Neural progenitor cell (in vitro differentiated cells): ENCODE data around the gene MACC1. TPM values are rescaled to one million over a fixed set of nuclear protein-coding genes. Genes with fewer than 3 reads are reported as not detected.
"Not testable (repeated sequence)": the region's sequence is repeated elsewhere in the genome, so short reads cannot be mapped to it uniquely, and the experiment has no call there.

ENCODE experiments used
- DNase-seq: peaks from one replicate; pipeline ENCODE4 v3.0.0-alpha.2; 2016; ENCODE audit warnings: low spot score
- H2AFZ ChIP-seq: fragments of 200-600 bp; sonication (generic); replicated peaks from 2 replicates; pipeline ENCODE4 v1.6.1; 2016; ENCODE audit warnings: antibody characterized with exemption
- H3F3A ChIP-seq: fragments of 200-600 bp; sonication (generic); 2 replicates; pipeline ENCODE4 v1.6.1; 2016; ENCODE audit warnings: antibody characterized with exemption, low read depth
- H3K27ac ChIP-seq: fragments of 200-600 bp; sonication (generic); 2 replicates; pipeline ENCODE4 v1.5.1; 2016; ENCODE audit warnings: mild to moderate bottlenecking
- H3K27me3 ChIP-seq: fragments of 200-600 bp; sonication (generic); 2 replicates; pipeline ENCODE4 v1.6.1; 2016; ENCODE audit warnings: mild to moderate bottlenecking, moderate library complexity
- H3K36me3 ChIP-seq: fragments of 200-600 bp; sonication (generic); 2 replicates; pipeline ENCODE4 v1.5.1; 2016
- H3K4me1 ChIP-seq: fragments of 200-600 bp; sonication (generic); 2 replicates; pipeline ENCODE4 v1.6.1; 2016; ENCODE audit warnings: mixed run types
- H3K4me2 ChIP-seq: fragments of 200-600 bp; sonication (generic); 2 replicates; pipeline ENCODE4 v1.6.1; 2016
- H3K4me3 ChIP-seq: fragments of 200-600 bp; sonication (generic); 2 replicates; pipeline ENCODE4 v1.5.1; 2016
- H3K79me2 ChIP-seq: fragments of 200-600 bp; sonication (generic); 2 replicates; pipeline ENCODE4 v1.6.1; 2016; ENCODE audit warnings: low read depth
- H3K9ac ChIP-seq: fragments of 200-600 bp; sonication (generic); 2 replicates; pipeline ENCODE4 v1.6.1; 2016
- H3K9me3 ChIP-seq: fragments of 200-600 bp; sonication (generic); 2 replicates; pipeline ENCODE4 v1.5.1; 2016; ENCODE audit warnings: low read depth
- H4K20me1 ChIP-seq: fragments of 200-600 bp; sonication (generic); 2 replicates; pipeline ENCODE4 v1.6.1; 2016; ENCODE audit warnings: low read depth
- H3K27ac Mint-ChIP-seq: 3 replicates; pipeline ENCODE4 v1.8.0; 2021; ENCODE audit warnings: mixed read lengths
- H3K27me3 Mint-ChIP-seq: 2 replicates; pipeline ENCODE4 v1.8.0; 2022; ENCODE audit warnings: low read depth, mild to moderate bottlenecking, inconsistent platforms, moderate library complexity, mixed read lengths; ENCODE audit not compliant: insufficient read depth
- H3K36me3 Mint-ChIP-seq: 3 replicates; pipeline ENCODE4 v1.8.0; 2021; ENCODE audit warnings: mixed read lengths
- H3K4me1 Mint-ChIP-seq: 3 replicates; pipeline ENCODE4 v1.8.0; 2021; ENCODE audit warnings: mixed read lengths
- H3K4me3 Mint-ChIP-seq: 3 replicates; pipeline ENCODE4 v1.8.0; 2021; ENCODE audit warnings: mild to moderate bottlenecking, moderate library complexity, mixed read lengths
- H3K9me3 Mint-ChIP-seq: 3 replicates; pipeline ENCODE4 v1.8.0; 2020; ENCODE audit warnings: mixed read lengths
- CTCF ChIP-seq: fragments of 200-600 bp; sonication (generic); IDR thresholded peaks from 2 replicates; pipeline ENCODE4 v1.5.1; 2017; ENCODE audit warnings: antibody characterized with exemption, mild to moderate bottlenecking
- EZH2 ChIP-seq: fragments of 200-600 bp; sonication (generic); IDR thresholded peaks from 2 replicates; pipeline ENCODE4 v1.6.1; 2017; ENCODE audit warnings: antibody characterized with exemption, mild to moderate bottlenecking, moderate library complexity
- EZH2phosphoT487 ChIP-seq: fragments of 200-600 bp; sonication (generic); IDR thresholded peaks from 2 replicates; pipeline ENCODE4 v1.6.1; 2017; ENCODE audit warnings: antibody characterized with exemption
- total RNA-seq: library from RNA; depleted of rRNA; stranded (reverse); fragments of >200 nt; gene quantifications from 2 replicates; pipeline ENCODE4 v1.2.3, GENCODE V29; 2015; ENCODE audit warnings: low replicate concordance

Gene MACC1
- total RNA-seq, 1 donor from 2014 or later: 7.2 TPM

- no peaks in the 10 kb centered on the region for H3K36me3 Mint-ChIP-seq
- H3K27me3 Mint-ChIP-seq: no peaks in the 10 kb centered on the region
- Histone ChIP-seq H3K27ac (no peak overlapping the region), H3K4me2 (no peak overlapping the region), H3K9ac (no peak overlapping the region), H3F3A (peaks cover 1% of the 10 kb centered on the region), H3K27me3 (no peaks in the 10 kb centered on the region), H3K4me1 (peaks cover 15% of the 10 kb centered on the region), H3K36me3 (no peaks in the 10 kb centered on the region), H3K4me3 (no peak overlapping the region), H4K20me1 (no peaks in the 10 kb centered on the region), H3K79me2 (no peaks in the 10 kb centered on the region), H2AFZ (no peak overlapping the region), H3K9me3 (no peaks in the 10 kb centered on the region)
- no peak for DNase-seq
- TF ChIP-seq EZH2phosphoT487 (no peak), EZH2 (no peak), CTCF (no peak)
- H3K27ac Mint-ChIP-seq: no peak overlapping the region
- no peak overlapping the region for H3K4me3 Mint-ChIP-seq
- H3K4me1 Mint-ChIP-seq: no peaks in the 10 kb centered on the region
- no peaks in the 10 kb centered on the region for H3K9me3 Mint-ChIP-seq
These were observed 85.4 kb downstream of the MACC1 start for GRCh38 chr7:20131776-20132175.

- H3K79me2 ChIP-seq: no peaks in the 10 kb centered on the region
- H3F3A ChIP-seq: peaks cover 6% of the 10 kb centered on the region
- no peak overlapping the region for H3K4me3 ChIP-seq
- TF ChIP-seq EZH2: no peak
- no peak for TF ChIP-seq CTCF
- TF ChIP-seq EZH2phosphoT487: no peak
- no peaks in the 10 kb centered on the region for H3K9me3 ChIP-seq
- no peaks in the 10 kb centered on the region for H3K36me3 Mint-ChIP-seq
- no peaks in the 10 kb centered on the region for H3K36me3 ChIP-seq
- H3K9ac ChIP-seq: no peak overlapping the region
- no peaks in the 10 kb centered on the region for H3K27me3 Mint-ChIP-seq
- no peak for DNase-seq
- H3K4me1 ChIP-seq: peaks cover 33% of the 10 kb centered on the region
- H4K20me1 ChIP-seq: no peaks in the 10 kb centered on the region
- no peaks in the 10 kb centered on the region for H3K4me1 Mint-ChIP-seq
- H3K4me2 ChIP-seq: no peak overlapping the region
- H3K27ac Mint-ChIP-seq: peak overlapping the region; percentile 39
- H3K27me3 ChIP-seq: no peaks in the 10 kb centered on the region
- H3K27ac ChIP-seq: no peak overlapping the region
- no peak overlapping the region for H3K4me3 Mint-ChIP-seq
- peak overlapping the region; percentile 67 for H2AFZ ChIP-seq
- H3K9me3 Mint-ChIP-seq: no peaks in the 10 kb centered on the region
These were observed 87.3 kb downstream of the MACC1 start for GRCh38 chr7:20129920-20130319.

- H3K4me1 Mint-ChIP-seq: no peaks in the 10 kb centered on the region
- H3K4me3 Mint-ChIP-seq: no peak overlapping the region
- Histone ChIP-seq H3K9ac (no peak overlapping the region), H3K9me3 (no peaks in the 10 kb centered on the region), H4K20me1 (no peaks in the 10 kb centered on the region), H3K36me3 (no peaks in the 10 kb centered on the region), H3K79me2 (no peaks in the 10 kb centered on the region), H3K4me1 (peaks cover 42% of the 10 kb centered on the region), H2AFZ (no peak overlapping the region), H3K4me2 (no peak overlapping the region), H3F3A (peaks cover 6% of the 10 kb centered on the region), H3K4me3 (no peak overlapping the region), H3K27me3 (peaks cover under 1% of the 10 kb centered on the region), H3K27ac (no peak overlapping the region)
- H3K9me3 Mint-ChIP-seq: no peaks in the 10 kb centered on the region
- H3K27ac Mint-ChIP-seq: no peak overlapping the region
- no peaks in the 10 kb centered on the region for H3K36me3 Mint-ChIP-seq
- TF ChIP-seq CTCF (no peak), EZH2phosphoT487 (no peak), EZH2 (no peak)
- peaks cover under 1% of the 10 kb centered on the region for H3K27me3 Mint-ChIP-seq
- DNase-seq: no peak
These were observed 89.2 kb downstream of the MACC1 start for GRCh38 chr7:20128001-20128400.

- H3K4me1 Mint-ChIP-seq: not testable (repeated sequence)
These were observed 91.1 kb downstream of the MACC1 start for GRCh38 chr7:20126060-20126459.

GRCh38 chr7:20124087-20124486 lies 93.1 kb downstream of the MACC1 start:
- not testable (repeated sequence) for H3K9me3 Mint-ChIP-seq, H3K36me3 Mint-ChIP-seq, H3K27me3 Mint-ChIP-seq, H3K27ac ChIP-seq, H4K20me1 ChIP-seq, H3K79me2 ChIP-seq, H3F3A ChIP-seq, H3K9ac ChIP-seq, H2AFZ ChIP-seq, H3K36me3 ChIP-seq, DNase-seq, H3K4me3 ChIP-seq, H3K4me3 Mint-ChIP-seq, H3K27ac Mint-ChIP-seq, H3K9me3 ChIP-seq
- peaks cover 57% of the 10 kb centered on the region for H3K4me1 ChIP-seq
- peak overlapping the region; percentile 6 for H3K4me2 ChIP-seq
- peaks cover 10% of the 10 kb centered on the region for H3K4me1 Mint-ChIP-seq
- peaks cover 24% of the 10 kb centered on the region for H3K27me3 ChIP-seq

More at GRCh38 chr7:20126060-20126459, 91.1 kb downstream of the MACC1 start:
- H3K9ac ChIP-seq, H3K27ac Mint-ChIP-seq, DNase-seq, H3K4me3 Mint-ChIP-seq, H3K36me3 Mint-ChIP-seq, H3K36me3 ChIP-seq, H3F3A ChIP-seq, H3K9me3 Mint-ChIP-seq, H3K9me3 ChIP-seq, H4K20me1 ChIP-seq, H3K79me2 ChIP-seq, H3K27me3 Mint-ChIP-seq, H3K4me3 ChIP-seq, H3K27ac ChIP-seq: not testable (repeated sequence)
- H3K4me2 ChIP-seq: peak overlapping the region; percentile 8
- H3K4me1 ChIP-seq: peaks cover 55% of the 10 kb centered on the region
- peaks cover 20% of the 10 kb centered on the region for H3K27me3 ChIP-seq
- peak overlapping the region; percentile 79 for H2AFZ ChIP-seq

- H3K4me3 ChIP-seq, H3K79me2 ChIP-seq: not testable (repeated sequence)
These were observed 94.4 kb downstream of the MACC1 start for GRCh38 chr7:20122653-20123316.

More at GRCh38 chr7:20122653-20123316, 94.4 kb downstream of the MACC1 start:
- not testable (repeated sequence) for H3K9me3 ChIP-seq, DNase-seq, H3K9ac ChIP-seq, H3K27me3 Mint-ChIP-seq, H3K27ac ChIP-seq, H2AFZ ChIP-seq, H3K27ac Mint-ChIP-seq, H3K4me2 ChIP-seq, H4K20me1 ChIP-seq, H3K36me3 Mint-ChIP-seq, H3F3A ChIP-seq, H3K4me3 Mint-ChIP-seq, H3K36me3 ChIP-seq, H3K9me3 Mint-ChIP-seq
- H3K4me1 Mint-ChIP-seq: peaks cover 10% of the 10 kb centered on the region
- H3K27me3 ChIP-seq: peaks cover 24% of the 10 kb centered on the region
- H3K4me1 ChIP-seq: peaks cover 51% of the 10 kb centered on the region
